CD4-positive, alpha-beta T cell treated with Interleukin-12 subunit alpha and Interleukin-12 subunit beta, for 1 hour (primary cell): ENCODE results near the gene SIK3.
"Not testable (repeated sequence)": the region's sequence is repeated elsewhere in the genome, so short reads cannot be mapped to it uniquely, and the experiment has no call there.

Source experiments
- DNase-seq: peaks from one replicate; pipeline ENCODE4 v3.0.0-alpha.2; 2020

Gene SIK3

DNA sequence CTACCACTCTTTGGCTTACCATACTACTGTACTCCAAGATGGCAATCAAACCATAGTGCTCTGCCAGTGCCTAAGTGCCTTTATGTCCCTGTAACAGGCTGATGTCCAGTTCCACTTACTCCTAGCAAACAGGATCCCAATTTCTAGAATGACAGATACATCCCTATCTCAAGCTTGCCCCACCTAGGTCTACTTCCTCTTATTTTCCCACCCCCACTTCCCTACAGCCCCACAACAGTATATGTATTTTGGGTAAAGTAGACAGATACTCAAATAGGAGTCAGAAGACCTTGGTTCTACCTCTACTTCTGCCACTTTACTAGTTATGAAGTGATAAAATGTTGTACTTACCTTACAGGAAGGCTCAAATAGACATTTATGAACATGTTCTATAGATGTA is 24.1 kb downstream of the SIK3 start:
- no peak for DNase-seq

DNA sequence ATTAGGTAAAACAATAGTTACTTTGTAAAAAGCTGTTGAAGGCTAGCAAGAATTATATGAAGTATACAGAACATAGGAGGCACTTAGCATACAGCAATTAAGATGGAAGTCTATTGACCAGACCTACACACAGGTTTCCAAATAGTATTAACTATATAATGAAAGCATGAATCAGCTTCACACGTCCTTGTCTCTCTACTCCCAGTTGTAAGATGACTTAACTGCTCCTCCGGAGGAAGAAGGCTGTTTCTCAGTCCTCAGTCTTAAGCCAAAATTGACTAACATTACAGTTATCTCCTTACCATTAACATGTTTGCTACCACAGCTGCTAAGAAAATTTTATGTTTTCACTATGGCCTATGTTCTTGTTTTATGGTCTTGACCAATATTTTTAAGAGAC is 24.7 kb downstream of the SIK3 start:
- DNase-seq = no peak

DNA sequence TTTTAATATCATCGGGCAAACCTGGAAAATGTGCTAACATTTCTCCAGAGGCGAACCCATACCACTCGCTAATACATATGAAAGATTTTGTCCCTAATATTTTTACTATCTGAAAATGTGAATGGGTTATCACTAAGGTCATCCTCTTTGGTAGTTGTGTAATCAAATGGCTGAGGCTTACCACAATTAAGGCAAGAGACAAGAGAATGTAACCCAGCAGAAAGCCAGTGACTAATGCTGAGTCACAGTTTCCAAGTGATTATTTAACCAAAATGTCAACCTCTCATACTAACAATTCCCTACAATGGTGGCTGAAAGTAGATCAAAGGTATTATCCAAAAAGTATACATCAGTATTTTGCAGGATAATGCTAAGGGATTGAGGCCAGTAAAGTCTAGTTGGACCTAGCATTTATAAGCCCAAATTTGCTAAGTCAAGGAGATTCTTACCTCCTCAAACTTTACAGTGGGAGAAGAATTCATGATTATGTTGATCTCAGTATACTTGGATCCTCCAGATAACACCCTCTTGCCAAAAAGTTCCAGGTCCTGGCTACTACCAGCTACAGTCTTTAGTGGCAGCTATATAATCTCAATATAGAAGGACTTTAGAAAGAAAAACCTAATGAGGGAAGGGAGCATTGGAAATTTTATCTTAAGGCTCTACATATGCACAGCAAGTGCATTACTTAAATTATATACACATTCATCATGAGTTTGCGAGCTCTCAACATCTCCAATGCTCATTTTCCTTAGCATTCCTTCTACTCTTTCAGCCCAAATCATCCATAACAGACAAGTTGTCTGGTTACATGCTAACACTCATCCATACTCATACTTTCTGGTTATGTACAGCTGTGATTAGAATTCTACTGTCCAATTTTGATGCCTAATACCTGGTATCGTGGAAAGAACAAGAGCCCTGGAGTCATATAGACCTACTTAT is 25.4 kb downstream of the SIK3 start:
- DNase-seq = peak; percentile 53

DNA sequence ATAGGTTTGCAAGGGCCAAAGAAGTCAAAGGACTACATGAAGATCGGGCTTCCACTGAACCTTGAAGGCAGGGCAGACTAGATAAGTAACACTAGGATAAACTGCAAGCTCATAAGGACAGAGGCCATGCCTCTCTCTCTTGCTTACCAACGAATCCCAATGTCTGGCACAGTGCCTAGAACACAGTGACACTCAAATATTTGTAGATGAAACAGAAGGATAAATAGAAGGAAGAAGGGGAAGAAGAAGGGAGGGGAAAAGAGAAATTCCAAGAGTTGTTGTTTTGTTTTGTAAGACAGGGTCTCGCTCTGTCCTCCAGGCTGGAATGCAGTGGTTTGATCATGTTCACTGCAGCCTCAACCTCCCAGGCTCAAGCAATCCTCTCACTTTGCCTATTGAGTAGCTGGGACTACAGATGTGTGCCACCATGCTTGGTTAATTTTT is 26.9 kb downstream of the SIK3 start:
- no peak for DNase-seq

DNA sequence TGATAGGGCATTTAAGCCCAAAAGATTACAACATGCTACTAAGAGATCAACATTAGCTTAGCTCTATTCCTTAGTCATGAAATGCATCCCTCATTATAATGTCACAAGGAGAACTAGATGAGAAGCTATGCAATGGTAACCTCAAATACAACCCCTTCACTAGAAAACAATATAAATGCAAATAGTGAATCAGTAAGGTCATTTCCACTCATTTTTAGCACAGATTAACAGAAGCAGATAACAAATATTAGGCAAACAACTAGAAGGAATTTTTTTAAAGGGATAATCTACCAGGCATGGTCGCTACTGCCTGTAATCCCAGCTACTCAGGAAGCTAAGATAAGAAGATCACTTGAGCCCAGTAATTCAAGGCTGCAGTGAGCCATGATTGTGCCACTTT is 28.2 kb downstream of the SIK3 start:
- DNase-seq = no peak

DNA sequence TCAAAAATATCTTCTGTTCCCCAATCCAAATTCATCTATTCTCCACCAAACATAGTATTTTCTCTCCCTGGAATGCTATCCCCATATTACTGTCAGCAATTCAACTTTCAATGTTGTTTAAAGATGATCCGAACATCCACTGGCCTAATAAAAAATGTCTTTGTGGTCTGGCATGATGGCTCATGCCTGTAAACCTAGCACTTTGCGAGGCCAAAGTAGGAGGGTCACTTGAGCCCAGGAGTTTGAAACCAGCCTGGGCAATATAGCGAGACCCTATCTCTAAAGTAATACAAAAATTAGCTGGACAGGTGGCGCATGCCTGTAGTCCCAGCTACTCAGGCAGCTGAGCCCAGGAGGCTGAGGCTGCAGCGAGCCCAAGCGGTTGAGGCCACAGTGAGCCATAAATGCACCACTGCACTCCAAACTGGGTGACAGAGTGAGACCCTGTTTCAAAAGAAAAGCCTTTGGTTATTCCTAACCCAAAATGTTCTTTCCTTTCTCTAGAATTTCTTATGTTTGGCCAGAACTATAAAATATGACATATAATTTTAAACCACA is 29.8 kb downstream of the SIK3 start:
- DNase-seq = no peak

DNA sequence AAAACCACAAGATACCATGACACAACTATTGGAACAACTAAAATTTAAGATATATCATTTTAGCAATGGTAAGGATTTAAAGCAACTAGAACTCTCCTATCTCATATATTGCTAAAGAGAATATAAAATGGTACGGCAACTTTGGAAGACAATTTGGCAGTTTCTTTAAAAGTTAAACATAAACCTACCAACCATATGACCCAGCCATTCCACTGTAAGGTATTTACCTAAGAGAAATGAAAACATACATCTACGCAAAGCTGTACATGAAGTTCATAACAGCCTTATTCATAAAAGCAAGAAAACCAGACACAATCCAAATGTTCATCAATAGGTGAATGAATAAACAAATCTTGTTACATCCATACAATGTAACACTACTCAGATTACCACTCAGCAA is 31.3 kb downstream of the SIK3 start:
- DNase-seq = no peak

DNA sequence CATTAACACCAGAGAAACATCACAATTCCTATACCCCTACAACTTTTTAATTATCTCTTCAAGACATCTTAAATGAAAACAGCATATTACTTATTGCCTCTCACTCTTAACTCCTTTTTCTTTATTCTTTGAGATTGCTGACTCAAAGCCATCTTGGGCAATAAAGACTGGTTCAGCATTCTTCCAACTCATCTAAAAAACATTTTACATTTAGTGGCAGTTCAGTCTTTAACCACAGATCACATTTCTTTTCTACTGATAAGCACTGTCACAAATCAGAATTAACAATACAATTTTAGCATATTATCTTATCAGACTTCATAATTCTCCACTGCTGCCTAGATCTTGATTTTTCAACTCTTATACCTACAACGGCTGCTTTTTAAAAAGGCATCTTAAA is 34.0 kb downstream of the SIK3 start:
- DNase-seq = no peak

DNA sequence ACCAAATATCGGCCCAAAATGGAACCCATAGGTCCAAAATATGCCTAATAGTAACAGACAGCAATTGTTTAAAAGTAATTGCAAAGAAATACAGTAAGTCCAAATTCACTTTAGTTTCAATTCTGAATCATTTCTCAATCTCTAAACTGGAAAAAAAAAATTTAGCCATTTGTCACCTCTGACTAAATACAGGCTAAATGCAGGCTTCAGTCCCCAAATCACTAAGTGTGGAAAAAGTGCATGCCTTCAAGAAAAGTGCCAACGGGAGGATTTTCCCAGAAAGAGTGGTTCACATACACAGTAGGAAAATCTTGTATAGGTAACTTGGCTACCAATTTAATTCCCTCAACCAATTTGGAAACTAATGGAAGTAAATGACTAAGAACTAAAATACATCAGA is 35.7 kb downstream of the SIK3 start:
- DNase-seq = no peak

DNA sequence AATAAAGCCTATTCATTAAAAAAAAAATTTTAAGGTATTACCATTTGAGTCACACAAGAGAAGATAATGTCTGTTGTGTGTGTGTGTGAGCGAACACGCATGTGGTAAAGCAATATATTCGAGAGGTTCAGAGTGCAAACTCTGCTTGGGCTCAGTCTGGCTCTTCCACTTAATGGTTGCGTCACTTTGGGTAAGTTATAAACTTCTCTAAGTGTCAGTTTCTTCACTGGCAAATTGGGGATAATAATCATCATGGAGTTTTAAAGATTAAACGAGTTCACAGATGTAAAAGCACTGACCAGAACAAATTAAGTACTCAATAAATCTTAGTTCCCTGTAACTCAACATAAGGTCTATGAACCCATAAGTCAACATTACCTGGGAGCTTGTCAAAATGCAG is 37.0 kb downstream of the SIK3 start:
- DNase-seq = no peak

DNA sequence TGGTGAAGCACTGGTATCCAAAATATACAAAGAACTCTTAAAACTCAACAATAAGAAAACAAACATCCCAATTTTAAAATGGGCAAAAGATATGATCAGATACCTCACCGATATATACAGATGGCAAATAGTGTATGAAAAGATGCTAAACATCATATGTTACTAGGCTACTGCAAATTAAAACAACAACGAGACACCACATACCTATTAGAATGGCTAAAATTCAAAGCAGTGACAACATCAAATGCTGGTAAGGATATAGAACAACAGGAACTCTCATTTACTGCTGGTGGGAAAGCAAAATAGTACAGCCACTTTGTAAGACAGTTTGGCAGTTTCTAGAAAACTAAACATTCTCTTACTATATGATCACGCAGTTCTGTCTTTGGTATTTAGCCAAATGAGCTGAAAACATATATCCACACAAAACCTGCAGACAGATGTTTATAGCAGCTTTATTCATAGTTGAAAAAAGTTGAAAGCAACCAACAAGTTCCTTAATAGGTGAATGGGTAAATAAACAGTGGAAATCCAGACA is 38.5 kb downstream of the SIK3 start:
- DNase-seq = no peak

DNA sequence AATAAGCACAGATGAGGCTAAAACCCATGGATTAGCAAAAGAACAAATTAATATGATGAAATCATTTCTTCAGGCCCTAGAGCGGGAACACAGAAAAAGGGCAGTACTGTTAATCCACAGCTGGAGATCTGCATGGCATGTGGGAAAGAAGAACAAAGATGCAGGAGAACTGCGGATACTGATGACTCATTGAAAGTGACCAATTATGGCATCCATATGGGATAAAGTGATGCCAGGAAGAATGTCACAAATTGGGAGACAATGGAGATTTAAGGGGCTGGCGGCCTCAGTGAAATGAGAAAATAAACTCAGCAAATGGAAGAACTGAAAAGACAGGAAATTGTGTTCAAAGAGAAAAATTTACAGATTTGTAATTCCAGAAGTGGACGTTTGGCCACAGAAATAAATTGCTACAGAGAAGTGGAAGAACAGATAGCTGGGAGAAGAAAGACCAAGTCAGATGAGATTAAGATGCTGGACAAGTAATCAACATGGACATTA is 39.4 kb downstream of the SIK3 start:
- DNase-seq = no peak

DNA sequence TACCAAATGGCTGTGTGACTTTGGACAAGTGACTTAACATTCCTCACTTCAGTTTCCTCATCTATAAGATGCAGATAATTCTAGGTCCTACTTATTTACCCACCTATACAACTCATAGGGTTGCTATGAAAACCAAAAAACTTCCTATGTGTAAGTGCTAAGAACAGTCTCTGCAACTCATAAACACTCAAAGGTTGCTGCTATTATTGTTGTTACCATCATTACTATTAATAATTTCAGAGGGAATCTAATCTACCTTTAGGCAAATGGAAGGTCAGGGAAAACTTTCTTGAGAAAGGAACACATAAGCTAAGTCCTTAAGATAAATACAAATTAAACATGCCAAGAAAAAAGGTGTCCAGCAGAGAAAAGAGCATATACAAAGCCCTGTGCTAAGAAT is 40.5 kb downstream of the SIK3 start:
- no peak for DNase-seq

DNA sequence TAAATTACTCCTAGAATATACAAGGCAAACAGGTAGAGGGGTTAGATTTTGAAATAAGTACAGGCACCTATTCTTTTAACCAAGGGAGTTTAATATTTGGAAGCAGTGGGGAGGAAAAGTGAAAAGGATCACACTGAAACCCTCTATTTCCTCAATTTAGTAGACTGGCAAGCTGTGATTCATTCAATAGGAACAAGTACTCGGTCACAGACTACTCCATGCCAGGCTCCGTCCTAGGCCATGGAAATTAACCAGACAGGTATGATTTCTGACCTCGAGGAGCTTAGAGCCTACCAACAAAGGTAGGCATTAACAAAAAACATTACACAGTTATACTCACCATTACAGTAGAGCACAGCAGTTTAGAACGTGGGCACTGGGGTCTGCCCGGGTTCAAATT is 40.9 kb downstream of the SIK3 start:
- DNase-seq = no peak

DNA sequence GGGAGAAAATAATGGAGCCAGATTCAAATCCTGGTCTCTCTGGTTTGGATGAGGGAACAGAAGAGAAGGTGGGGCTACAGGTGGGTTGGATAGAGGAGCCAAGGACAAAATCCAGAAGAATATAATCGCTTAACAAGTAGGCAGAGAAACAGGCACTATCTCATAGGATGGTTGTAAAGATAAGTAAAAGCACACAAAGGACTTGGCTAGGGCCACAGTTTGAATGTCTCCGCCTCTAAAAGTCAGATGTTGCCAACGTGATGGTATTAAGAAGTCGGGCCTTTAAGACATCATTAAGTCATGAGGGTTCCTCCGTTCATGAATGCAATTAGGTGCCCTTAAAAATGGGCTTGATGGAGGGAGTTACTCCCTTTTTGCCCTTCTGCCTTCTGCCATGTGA is 42.8 kb downstream of the SIK3 start:
- no peak for DNase-seq

DNA sequence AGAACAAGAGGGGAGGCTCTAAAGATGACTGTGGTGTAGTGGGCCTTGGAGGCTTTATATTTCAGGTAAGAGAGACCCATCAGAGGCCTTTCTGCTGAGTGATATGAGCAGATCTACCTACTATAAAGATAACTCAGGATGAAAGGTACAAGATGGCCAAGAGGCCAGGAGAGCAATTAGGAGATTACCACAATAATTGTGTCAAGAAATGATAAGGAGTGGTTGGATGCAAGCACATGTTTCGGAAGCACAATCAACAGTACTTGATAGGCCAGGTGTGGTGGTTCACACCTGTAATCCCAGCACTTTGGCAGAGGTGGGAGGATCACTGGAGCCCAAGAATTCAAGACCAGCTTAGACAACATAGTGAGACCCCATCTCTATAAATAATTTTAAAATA is 43.8 kb downstream of the SIK3 start:
- DNase-seq = no peak

DNA sequence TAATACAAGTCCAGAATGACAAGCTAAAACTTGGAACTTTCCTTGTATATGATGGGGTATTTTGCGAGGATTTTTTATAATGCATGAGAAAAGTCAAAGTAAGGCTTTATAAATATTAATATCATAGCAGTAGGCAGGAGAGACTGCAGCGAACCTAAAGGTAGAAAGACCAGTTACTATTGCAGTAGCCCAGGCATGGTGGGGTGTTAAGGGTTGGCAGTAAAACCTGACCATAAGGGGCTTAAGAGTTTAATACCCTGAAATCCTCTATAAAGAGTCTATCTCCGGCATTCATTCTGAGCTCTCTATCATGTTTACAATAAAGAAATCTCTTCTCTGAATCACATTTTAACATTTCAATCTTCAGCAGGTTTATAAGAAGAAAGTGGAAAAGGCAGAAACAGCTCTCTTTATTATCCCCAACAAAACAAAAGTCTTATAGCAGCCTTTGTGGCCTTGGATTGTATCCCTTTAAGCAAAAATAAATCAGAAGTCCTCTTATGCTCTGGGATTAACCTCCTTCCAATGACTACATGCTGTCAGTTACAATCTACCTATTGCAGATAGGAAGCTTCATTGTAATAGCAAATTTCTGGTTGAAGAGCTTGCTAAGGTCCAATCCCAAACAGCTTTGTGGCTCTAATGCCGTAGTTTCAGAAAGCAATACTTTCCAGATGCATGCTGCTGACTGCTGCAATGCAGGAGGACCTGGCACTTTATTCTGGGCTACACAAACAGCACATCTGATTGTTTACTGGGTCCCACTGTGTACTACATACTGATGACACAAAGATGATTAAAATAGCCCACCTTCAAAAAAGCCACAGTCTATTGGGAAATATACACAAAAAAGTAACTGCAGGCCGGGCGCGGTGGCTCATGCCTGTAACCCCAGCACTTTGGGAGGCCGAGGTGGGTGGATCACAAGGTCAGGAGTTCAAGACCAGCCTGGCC is 45.8 kb downstream of the SIK3 start:
- DNase-seq = no peak

DNA sequence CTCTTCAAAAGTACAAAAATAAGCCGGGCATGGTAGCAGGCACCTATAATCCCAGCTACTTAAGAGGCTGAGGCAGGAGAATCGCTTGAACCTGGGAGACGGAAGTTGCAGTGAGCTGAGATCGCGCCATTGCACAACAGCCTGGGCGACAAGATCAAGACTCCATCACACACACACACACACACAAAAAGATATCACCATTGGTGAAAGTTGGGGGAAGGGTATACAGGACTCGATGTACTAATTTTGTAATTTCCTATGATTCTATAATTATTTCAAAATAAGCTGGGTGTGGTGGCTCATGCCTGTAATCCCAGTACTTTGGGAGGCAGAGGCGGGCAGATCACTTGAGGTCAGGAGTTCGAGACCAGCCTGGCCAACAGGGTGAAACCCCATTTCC is 48.1 kb downstream of the SIK3 start:
- DNase-seq = not testable (repeated sequence)

DNA sequence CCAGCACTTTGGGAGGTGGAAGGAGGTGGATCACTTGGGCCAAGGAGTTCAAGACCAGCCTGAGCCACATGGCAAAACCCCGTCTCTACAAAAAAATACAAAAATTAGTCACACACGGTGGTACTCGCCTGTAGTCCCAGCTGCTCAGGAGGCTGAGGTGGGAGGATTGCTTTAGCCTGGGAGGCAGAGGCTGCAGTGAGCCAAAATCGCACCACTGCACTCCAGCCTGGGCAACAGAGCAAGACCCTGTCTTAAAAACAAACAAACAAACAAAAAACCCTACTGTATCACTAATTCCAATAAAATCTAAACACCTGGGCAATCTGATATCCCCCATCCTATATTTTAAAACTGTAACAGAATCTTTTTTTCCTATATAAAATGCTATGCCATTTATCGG is 51.6 kb downstream of the SIK3 start:
- DNase-seq = not testable (repeated sequence)

DNA sequence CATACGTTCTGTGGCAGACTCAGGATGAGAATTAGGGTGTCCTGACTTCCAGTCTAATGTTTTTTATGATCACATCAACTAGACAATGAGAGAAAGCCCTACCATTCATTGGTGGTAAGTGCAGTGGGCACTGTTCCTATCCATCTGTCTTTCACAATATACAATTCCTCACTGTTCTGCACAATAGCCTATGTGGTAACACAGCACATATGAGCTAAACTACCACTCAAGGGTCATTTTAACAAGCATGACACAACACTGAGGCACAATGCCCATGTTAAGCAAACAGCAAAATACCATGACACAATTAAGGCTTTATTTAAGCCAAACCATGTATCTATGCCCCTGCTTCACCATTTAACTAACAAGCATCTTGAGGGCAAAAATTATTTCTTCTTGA is 52.3 kb downstream of the SIK3 start:
- DNase-seq = no peak

DNA sequence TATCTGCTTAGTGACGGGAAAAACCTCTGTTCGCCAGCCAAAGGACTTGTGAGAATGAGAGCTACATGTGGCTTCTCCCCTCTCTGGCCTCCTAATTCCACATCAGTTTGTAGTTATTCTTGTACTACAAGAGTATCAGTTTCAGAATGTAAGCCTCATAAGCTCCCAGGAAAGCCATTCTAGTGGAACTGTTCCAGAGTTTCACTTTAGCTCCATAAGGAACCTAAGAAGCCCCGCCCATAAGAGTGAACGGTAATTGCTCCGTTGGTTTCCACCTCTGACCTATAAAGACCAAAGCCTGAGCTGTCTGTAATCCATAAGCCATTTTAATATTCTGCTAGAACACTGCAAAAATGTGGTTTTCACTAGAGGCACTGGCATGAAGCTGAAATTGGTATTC is 53.0 kb downstream of the SIK3 start:
- DNase-seq = no peak

DNA sequence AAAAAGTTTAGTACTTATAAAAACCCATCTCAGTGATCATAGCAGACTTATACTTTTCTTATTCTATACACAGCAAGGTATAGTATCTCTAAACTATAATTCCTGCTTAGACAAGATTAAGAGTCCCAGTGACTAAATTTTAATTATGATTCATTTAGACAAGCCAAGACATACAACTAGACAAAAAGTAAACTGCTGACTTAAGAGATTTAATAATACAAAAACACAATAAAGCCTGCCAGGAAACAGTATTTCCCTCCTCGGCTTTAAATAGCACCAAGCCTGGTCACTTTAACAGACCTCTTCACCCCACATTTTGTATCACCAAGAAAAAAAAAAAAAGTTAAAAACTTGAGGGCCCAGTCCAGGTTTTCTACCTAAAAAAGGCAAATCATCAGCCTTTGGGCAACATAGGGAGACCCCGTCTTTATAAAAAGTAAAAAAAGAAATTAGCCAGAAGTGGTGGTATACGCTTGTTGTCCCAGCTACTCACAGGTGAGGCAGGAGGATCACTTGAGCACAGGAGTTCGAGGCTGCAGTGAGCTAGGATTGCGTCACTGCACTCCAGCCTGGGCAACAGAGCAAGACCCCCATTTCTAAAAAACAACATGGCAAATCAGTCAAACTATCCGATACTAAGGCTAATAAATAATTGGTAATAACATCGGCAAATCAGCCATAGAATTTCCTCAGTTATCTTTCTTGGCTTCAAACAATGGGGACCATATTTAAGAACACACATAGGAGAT is 53.8 kb downstream of the SIK3 start:
- no peak for DNase-seq
